Endothelial cell of umbilical vein (primary cell): ENCODE data around the gene SEMA4A. TPM values are rescaled to one million over a fixed set of nuclear protein-coding genes. Genes with fewer than 3 reads are reported as not detected.

ENCODE experiments used
- BruUV-seq: library from RNA; stranded (reverse); fragments of 400-500 nt; replicated peaks from 2 replicates; lab custom pipeline; 2021; lab: Mats Ljungman, UMichigan
- CTCF ChIA-PET: fragments of 300-600, 350-600 bp; sonication (Branson Sonifier 250); formaldehyde crosslinking; loops from one replicate; lab custom pipeline; 2021; ENCODE audit warnings: antibody characterized with exemption, inconsistent platforms; lab: Charles Lee
- POLR2A ChIA-PET: fragments of 300-600, 350-600 bp; sonication (Branson Sonifier 250); formaldehyde crosslinking; loops from one replicate; lab custom pipeline; 2021; ENCODE audit warnings: antibody characterized with exemption, inconsistent platforms; lab: Charles Lee
- DNase-seq: peaks from one replicate; pipeline ENCODE4 v3.0.0-alpha.2; 2011; ENCODE audit warnings: low read depth, low spot score
- FAIRE-seq: peaks from 2 replicates; lab custom pipeline; 2011; peaks lifted over from hg19 to GRCh38; lab: Jason Lieb, UNC
- H2AFZ ChIP-seq: 2 replicates; pipeline ENCODE4 v1.6.0; 2012; ENCODE audit warnings: low read depth, low read length, control low read depth, inconsistent platforms
- H3K27ac ChIP-seq: 2 replicates; pipeline ENCODE4 v1.5.1; 2011; ENCODE audit warnings: low read depth, mild to moderate bottlenecking, control low read depth, low read length, moderate library complexity; ENCODE audit not compliant: insufficient read depth
- H3K27me3 ChIP-seq, 2 experiments: 2 replicates each; pipeline versions ENCODE4 v1.6.0 to v1.6.1; 2011; ENCODE audit warnings: low read length in 2 of 2, mixed read lengths in 1 of 2; ENCODE audit not compliant: control insufficient read depth in 2 of 2, insufficient read depth in 2 of 2
- H3K36me3 ChIP-seq, 2 experiments: 2 replicates in 1 of 2; 3 replicates in 1 of 2; pipeline ENCODE4 v1.5.1; 2011; ENCODE audit warnings: low read length in 2 of 2, mild to moderate bottlenecking in 1 of 2, moderate library complexity in 1 of 2; ENCODE audit not compliant: control insufficient read depth in 2 of 2, insufficient read depth in 2 of 2; ENCODE audit errors: extremely low read depth in 1 of 2
- H3K4me1 ChIP-seq: 3 replicates; pipeline ENCODE4 v1.5.1; 2011; ENCODE audit warnings: mild to moderate bottlenecking, low read length; ENCODE audit not compliant: control insufficient read depth, insufficient read depth; ENCODE audit errors: extremely low read depth
- H3K4me2 ChIP-seq: 2 replicates; pipeline ENCODE4 v1.6.1; 2011; ENCODE audit warnings: low read length, control low read depth, mixed read lengths; ENCODE audit not compliant: insufficient read depth
- H3K4me3 ChIP-seq, 3 experiments: fragments of 200-600 bp in 1 of 3; sonication (generic), shearing (Covaris generic) in 1 of 3; replicated peaks in 1 of 3; 2 replicates each; pipeline ENCODE4 v1.5.1; 2011 to 2016; ENCODE audit warnings: control low read depth in 3 of 3, low read length in 3 of 3, mild to moderate bottlenecking in 2 of 3, inconsistent platforms in 1 of 3, low read depth in 1 of 3, moderate library complexity in 1 of 3; ENCODE audit not compliant: insufficient read depth in 1 of 3
- H3K79me2 ChIP-seq: 2 replicates; pipeline ENCODE4 v1.6.0; 2012; ENCODE audit warnings: low read length, inconsistent platforms; ENCODE audit not compliant: control insufficient read depth, insufficient read depth
- H3K9ac ChIP-seq: replicated peaks from 2 replicates; pipeline ENCODE3; 2011; ENCODE audit warnings: low read length, control low read depth; ENCODE audit not compliant: insufficient read depth; ENCODE audit errors: extremely low read depth
- H3K9me1 ChIP-seq: replicated peaks from 3 replicates; pipeline ENCODE4 v1.6.0; 2011; ENCODE audit warnings: mild to moderate bottlenecking, low read length; ENCODE audit not compliant: control insufficient read depth, insufficient read depth; ENCODE audit errors: extremely low read depth
- H3K9me3 ChIP-seq: replicated peaks from 2 replicates; pipeline ENCODE4 v1.5.1; 2012; ENCODE audit warnings: low read length, inconsistent platforms; ENCODE audit not compliant: control insufficient read depth, insufficient read depth
- H4K20me1 ChIP-seq: replicated peaks from 2 replicates; pipeline ENCODE3; 2011; ENCODE audit warnings: mild to moderate bottlenecking, low read length; ENCODE audit not compliant: control insufficient read depth, insufficient read depth; ENCODE audit errors: extremely low read depth
- EZH2 ChIP-seq: IDR thresholded peaks from 2 replicates; pipeline ENCODE4 v1.6.1; 2012; ENCODE audit warnings: borderline replicate concordance, low read depth, mild to moderate bottlenecking, moderate library complexity, low read length, inconsistent platforms; ENCODE audit not compliant: severe bottlenecking
- FOS ChIP-seq: IDR thresholded peaks from 2 replicates; pipeline ENCODE4 v1.6.1; 2011; ENCODE audit warnings: mild to moderate bottlenecking, low read length, moderate library complexity, borderline replicate concordance; ENCODE audit not compliant: insufficient read depth
- GATA2 ChIP-seq: IDR thresholded peaks from 2 replicates; pipeline ENCODE4 v1.7.0; 2011; ENCODE audit warnings: low read depth, mild to moderate bottlenecking, moderate library complexity, mixed read lengths, low read length; ENCODE audit not compliant: insufficient read length, insufficient read depth
- JUN ChIP-seq: IDR thresholded peaks from 2 replicates; pipeline ENCODE4 v1.6.1; 2011; ENCODE audit warnings: borderline replicate concordance, low read depth; ENCODE audit not compliant: insufficient read length, insufficient read depth
- MYC ChIP-seq: IDR thresholded peaks from one replicate; pipeline ENCODE4 v1.6.1; 2011; ENCODE audit warnings: mild to moderate bottlenecking, low read depth, low read length
- POLR2A ChIP-seq: IDR thresholded peaks from 2 replicates; pipeline ENCODE4 v1.6.1; 2012; ENCODE audit warnings: low read depth, mild to moderate bottlenecking, control low read depth, low read length
- POLR2AphosphoS5 ChIP-seq: IDR thresholded peaks from 2 replicates; pipeline ENCODE4 v1.6.1; 2012; ENCODE audit warnings: low read depth, mild to moderate bottlenecking, control low read depth, low read length, moderate library complexity; ENCODE audit not compliant: insufficient read depth
- dilution Hi-C: fragments of 300-500 bp; cut with MboI; formaldehyde crosslinking; loops from one replicate; pipeline ENCODE4 v1.15.0; 2019; ENCODE audit warnings: low sequenced_read_pairs; ENCODE audit not compliant: extremely low pct_ligation_motif_present
- intact Hi-C: fragments of 100-400 bp; cut with micrococcal nuclease; formaldehyde crosslinking; loops from one replicate; pipeline ENCODE4 v1.10.0; 2022
- polyA plus RNA-seq, 4 experiments: library from polyadenylated mRNA; depleted of rRNA in 3 of 4; stranded (reverse) in 3 of 4; unstranded in 1 of 4; fragments of >200 nt; gene quantifications; 2 replicates each; pipeline versions ENCODE4 v1.2.1 to v1.2.3, GENCODE V29; 2011 to 2012; ENCODE audit warnings: missing spikeins in 1 of 4
- total RNA-seq: library from RNA; stranded (reverse); gene quantifications from 2 replicates; pipeline ENCODE4 v1.2.3, GENCODE V29; 2021
- TF ChIP-seq, protein P1 (sequence below), 2 donors: IDR thresholded peaks; 1 replicate in 1 of 2; 2 replicates in 1 of 2; pipeline ENCODE4 v1.5.1; 2011; ENCODE audit warnings: low read length in 2 of 2, mild to moderate bottlenecking in 2 of 2, moderate library complexity in 2 of 2, control low read depth in 1 of 2, inconsistent platforms in 1 of 2, low read depth in 1 of 2; ENCODE audit not compliant: insufficient read depth in 1 of 2; ENCODE audit errors: extremely low read depth in 1 of 2
- TF ChIP-seq, protein P2 (sequence below): IDR thresholded peaks from 2 replicates; pipeline ENCODE4 v1.6.1; 2011; ENCODE audit not compliant: insufficient read depth, insufficient read length

The SEMA4A gene
- total and polyA plus RNA-seq, 2 donors (not counting 3 experiments of a cell fraction or from before 2014, with no cell fraction given), result 1.5 to 1.6 TPM

DNA sequence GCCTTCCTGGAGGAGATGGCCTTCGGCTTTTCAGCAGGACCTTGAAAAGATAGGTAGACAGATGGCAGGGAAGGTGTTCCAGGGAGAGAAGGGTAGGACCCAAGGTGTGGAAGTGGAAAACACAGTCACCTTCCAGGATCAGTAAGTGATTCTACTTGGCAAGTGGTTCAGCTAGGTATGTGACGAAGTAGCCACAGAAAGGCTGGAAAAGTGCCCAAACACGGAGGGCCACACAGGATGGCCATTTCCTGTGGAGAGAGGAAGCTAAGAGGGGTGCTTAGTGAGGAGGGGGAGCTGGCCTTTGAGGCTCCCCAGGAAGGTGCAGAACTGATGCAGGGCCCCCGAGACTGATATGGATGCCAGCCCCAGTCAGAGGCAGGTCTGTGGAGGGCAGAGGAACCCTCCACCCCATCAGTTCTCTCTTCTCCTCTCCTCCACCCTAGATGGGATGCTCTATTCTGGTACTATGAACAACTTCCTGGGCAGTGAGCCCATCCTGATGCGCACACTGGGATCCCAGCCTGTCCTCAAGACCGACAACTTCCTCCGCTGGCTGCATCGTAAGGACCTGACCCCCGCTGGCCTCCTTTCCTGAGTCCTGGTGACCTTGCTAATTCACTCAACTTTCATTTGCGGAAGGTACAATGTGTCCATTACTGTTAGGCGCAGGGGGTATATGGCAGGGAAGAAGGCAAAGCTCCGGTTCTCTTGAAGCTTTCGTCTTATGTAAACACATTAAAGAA, 6.8 kb downstream of the SEMA4A start:
- no peak overlapping the region for H3K9ac ChIP-seq
- intact Hi-C loops, result loop anchor here (2.0 kb wide), 1 partner anchor 33 kb away; no protein-coding TSS in a partner anchor
- peak overlapping the region; percentile 73 for H2AFZ ChIP-seq
- DNase-seq (no peak), FAIRE-seq (peak; percentile 56)
- no peak overlapping the region for H3K4me3 ChIP-seq
- no peaks in the 10 kb centered on the region for H4K20me1 ChIP-seq
- TF ChIP-seq EZH2 (no peak), JUN (no peak), FOS (no peak), POLR2A (peak; percentile 23)
- no peaks in the 10 kb centered on the region for H3K27me3 ChIP-seq
- no TSS peak for BruUV-seq
- peak overlapping the region; percentile 49 for H3K4me2 ChIP-seq
- H3K4me1 ChIP-seq, result peaks cover 20% of the 10 kb centered on the region
- H3K9me3 ChIP-seq, result no peaks in the 10 kb centered on the region
- ChIA-PET CTCF (interaction anchor here (1.1 to 4.0 kb wide), 6 partner anchors 13 to 159 kb away, joined by 3 to 33 read pairs (median 6); no protein-coding TSS in a partner anchor), POLR2A (interaction anchor here (0.9 kb wide), 1 partner anchor 65 kb away, joined by 3 read pairs; no protein-coding TSS in a partner anchor)
- H3K36me3 ChIP-seq, result no peaks in the 10 kb centered on the region
- H3K9me1 ChIP-seq, result no peaks in the 10 kb centered on the region
- H3K79me2 ChIP-seq, result no peaks in the 10 kb centered on the region
- peak overlapping the region; percentile 9 for H3K27ac ChIP-seq
- dilution Hi-C loops, result no loop called here

GRCh38 chr1:156160743-156161171, 7.4 kb downstream of the SEMA4A start:
- no peaks in the 10 kb centered on the region for H3K9me1 ChIP-seq
- H4K20me1 ChIP-seq, result no peaks in the 10 kb centered on the region
- FAIRE-seq (peak; percentile 77), DNase-seq (peak; percentile 78)
- H3K9ac ChIP-seq, result no peak overlapping the region
- H3K4me2 ChIP-seq, result peak overlapping the region; percentile 49
- H3K36me3 ChIP-seq, result no peaks in the 10 kb centered on the region
- no TSS peak for BruUV-seq
- CTCF ChIA-PET, result interaction anchor here (1.1 to 4.0 kb wide), 10 partner anchors 10 to 159 kb away, joined by 3 to 33 read pairs (median 6); partner anchors contain the start of genes PMF1 and SLC25A44
- intact Hi-C loops, result loop anchor here (1.0 to 2.0 kb wide), 2 partner anchors 32 to 53 kb away; partner anchors contain the start of gene PMF1
- no peaks in the 10 kb centered on the region for H3K27me3 ChIP-seq
- no peak overlapping the region for H3K4me3 ChIP-seq
- H3K4me1 ChIP-seq, result peaks cover 20% of the 10 kb centered on the region
- H3K79me2 ChIP-seq, result no peaks in the 10 kb centered on the region
- peak overlapping the region; percentile 73 for H2AFZ ChIP-seq
- POLR2A ChIA-PET, result no interaction called here
- dilution Hi-C loops, result no loop called here
- H3K27ac ChIP-seq, result peak overlapping the region; percentile 9
- H3K9me3 ChIP-seq, result no peaks in the 10 kb centered on the region
- TF ChIP-seq JUN (no peak), POLR2A (no peak), FOS (no peak), POLR2AphosphoS5 (no peak), MYC (no peak), GATA2 (no peak), EZH2 (no peak)
- TF ChIP-seq, protein P1, sequence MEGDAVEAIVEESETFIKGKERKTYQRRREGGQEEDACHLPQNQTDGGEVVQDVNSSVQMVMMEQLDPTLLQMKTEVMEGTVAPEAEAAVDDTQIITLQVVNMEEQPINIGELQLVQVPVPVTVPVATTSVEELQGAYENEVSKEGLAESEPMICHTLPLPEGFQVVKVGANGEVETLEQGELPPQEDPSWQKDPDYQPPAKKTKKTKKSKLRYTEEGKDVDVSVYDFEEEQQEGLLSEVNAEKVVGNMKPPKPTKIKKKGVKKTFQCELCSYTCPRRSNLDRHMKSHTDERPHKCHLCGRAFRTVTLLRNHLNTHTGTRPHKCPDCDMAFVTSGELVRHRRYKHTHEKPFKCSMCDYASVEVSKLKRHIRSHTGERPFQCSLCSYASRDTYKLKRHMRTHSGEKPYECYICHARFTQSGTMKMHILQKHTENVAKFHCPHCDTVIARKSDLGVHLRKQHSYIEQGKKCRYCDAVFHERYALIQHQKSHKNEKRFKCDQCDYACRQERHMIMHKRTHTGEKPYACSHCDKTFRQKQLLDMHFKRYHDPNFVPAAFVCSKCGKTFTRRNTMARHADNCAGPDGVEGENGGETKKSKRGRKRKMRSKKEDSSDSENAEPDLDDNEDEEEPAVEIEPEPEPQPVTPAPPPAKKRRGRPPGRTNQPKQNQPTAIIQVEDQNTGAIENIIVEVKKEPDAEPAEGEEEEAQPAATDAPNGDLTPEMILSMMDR (IDR thresholded peaks at IDR 0.05; ENCODE audit: extremely low read depth in 1 of 2, insufficient read depth in 1 of 2, low read depth in 1 of 2, low read length in 2 of 2), result no peak
- TF ChIP-seq, protein P2, sequence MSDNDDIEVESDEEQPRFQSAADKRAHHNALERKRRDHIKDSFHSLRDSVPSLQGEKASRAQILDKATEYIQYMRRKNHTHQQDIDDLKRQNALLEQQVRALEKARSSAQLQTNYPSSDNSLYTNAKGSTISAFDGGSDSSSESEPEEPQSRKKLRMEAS, result no peak
